T follicular helper cell (primary cell): Measurements from ENCODE around the gene PPP1R26.
"Not testable (repeated sequence)": the region's sequence is repeated elsewhere in the genome, so short reads cannot be mapped to it uniquely, and the experiment has no call there.

Source experiments
- DNase-seq: peaks from one replicate; pipeline ENCODE4 v3.0.0-alpha.2; 2020; ENCODE audit warnings: low read depth
- total RNA-seq, 2 experiments: gene quantifications; one replicate each; lab custom pipeline; 2026; lab: John Stamatoyannopoulos, UW

The PPP1R26 gene
- 2.5 to 5.5 reads per million in 2 experiments for total RNA-seq

- DNase-seq, result no peak
Observed at GRCh38 chr9:135479469-135480052, at the start of gene PPP1R26. Gene PPP1R26 (plus strand): TSS chr9:135479782. CDS start chr9:135484511, 4,729 bp downstream.

GRCh38 chr9:135437259-135437658, 42.3 kb upstream of the PPP1R26 start:
- DNase-seq, result no peak

- DNase-seq, result not testable (repeated sequence)
Observed at GRCh38 chr9:135437696-135438095, 41.9 kb upstream of the PPP1R26 start.

GRCh38 chr9:135438581-135439232, 40.9 kb upstream of the PPP1R26 start:
- not testable (repeated sequence) for DNase-seq

- DNase-seq, result not testable (repeated sequence)
Observed at GRCh38 chr9:135439514-135439913, 40.1 kb upstream of the PPP1R26 start.

- no peak for DNase-seq
Observed at GRCh38 chr9:135439916-135440315, 39.7 kb upstream of the PPP1R26 start.

- DNase-seq, result no peak
Observed at GRCh38 chr9:135440620-135441019, 39.0 kb upstream of the PPP1R26 start.

- not testable (repeated sequence) for DNase-seq
Observed at GRCh38 chr9:135441105-135442071, 38.2 kb upstream of the PPP1R26 start.

GRCh38 chr9:135442075-135442474, 37.5 kb upstream of the PPP1R26 start:
- no peak for DNase-seq

- DNase-seq, result no peak
Observed at GRCh38 chr9:135443797-135444425, 35.7 kb upstream of the PPP1R26 start.

GRCh38 chr9:135447126-135447525, 32.5 kb upstream of the PPP1R26 start:
- DNase-seq, result no peak

GRCh38 chr9:135448663-135449100, 30.9 kb upstream of the PPP1R26 start:
- no peak for DNase-seq

- DNase-seq, result not testable (repeated sequence)
Observed at GRCh38 chr9:135449532-135449931, 30.1 kb upstream of the PPP1R26 start.

- no peak for DNase-seq
Observed at GRCh38 chr9:135450956-135451355, 28.6 kb upstream of the PPP1R26 start.

GRCh38 chr9:135451909-135452308, 27.7 kb upstream of the PPP1R26 start:
- DNase-seq, result not testable (repeated sequence)

GRCh38 chr9:135454737-135455136, 24.8 kb upstream of the PPP1R26 start:
- no peak for DNase-seq

GRCh38 chr9:135455401-135456030, 24.1 kb upstream of the PPP1R26 start:
- no peak for DNase-seq

GRCh38 chr9:135456436-135457104, 23.0 kb upstream of the PPP1R26 start:
- no peak for DNase-seq

GRCh38 chr9:135458478-135458877, 21.1 kb upstream of the PPP1R26 start:
- not testable (repeated sequence) for DNase-seq

- DNase-seq, result no peak
Observed at GRCh38 chr9:135461936-135462335, 17.6 kb upstream of the PPP1R26 start.

GRCh38 chr9:135463140-135463539, 16.4 kb upstream of the PPP1R26 start:
- no peak for DNase-seq
